PC-3 (cell line): ENCODE results near the gene NEK11. TPM values are rescaled to one million over a fixed set of nuclear protein-coding genes. Genes with fewer than 3 reads are reported as not detected.

ENCODE experiments used
- ATAC-seq: fragments of 200-7000 bp; cut with Tn5 transposase; 2 replicates; pipeline ENCODE4 v1.9.1; 2020; ENCODE audit warnings: mild to moderate bottlenecking, moderate library complexity
- BruUV-seq: library from RNA; stranded (reverse); fragments of 400-500 nt; replicated peaks from 2 replicates; lab custom pipeline; 2021; lab: Mats Ljungman, UMichigan
- CTCF ChIA-PET: fragments of 300-600 bp; sonication (Branson Sonifier 250); formaldehyde crosslinking; loops from one replicate; lab custom pipeline; 2022; ENCODE audit warnings: antibody characterized with exemption; lab: Charles Lee
- POLR2A ChIA-PET: fragments of 300-600 bp; sonication (Branson Sonifier 250); formaldehyde crosslinking; loops from one replicate; lab custom pipeline; 2022; ENCODE audit warnings: antibody characterized with exemption; ENCODE audit not compliant: unreplicated experiment; lab: Charles Lee
- DNase-seq: peaks from one replicate; pipeline ENCODE4 v3.0.0-alpha.2; 2015
- H2AFZ ChIP-seq: fragments of 300-600 bp; sonication (generic); 2 replicates; pipeline ENCODE4 v1.6.0; 2016; ENCODE audit warnings: antibody characterized with exemption, low read length
- H3F3A ChIP-seq: fragments of 300-600 bp; sonication (generic); one replicate; pipeline ENCODE4 v1.6.0; 2017; ENCODE audit warnings: antibody characterized with exemption, low read length, control low read depth, mild to moderate bottlenecking; ENCODE audit not compliant: unreplicated experiment
- H3K27ac ChIP-seq: fragments of 300-600 bp; sonication (generic); 2 replicates; pipeline ENCODE4 v1.5.1; 2016; ENCODE audit warnings: mild to moderate bottlenecking, low read length
- H3K27me3 ChIP-seq: fragments of 300-600 bp; sonication (generic); 2 replicates; pipeline ENCODE4 v1.6.1; 2016; ENCODE audit warnings: low read length, mixed read lengths
- H3K36me3 ChIP-seq: fragments of 300-600 bp; sonication (generic); 2 replicates; pipeline ENCODE4 v1.6.1; 2016; ENCODE audit warnings: low read depth, mixed run types, low read length, mixed read lengths
- H3K4me1 ChIP-seq: fragments of 300-600 bp; sonication (generic); 2 replicates; pipeline ENCODE4 v1.5.1; 2016; ENCODE audit warnings: low read length; ENCODE audit not compliant: insufficient read depth
- H3K4me2 ChIP-seq: fragments of 300-600 bp; sonication (generic); 2 replicates; pipeline ENCODE4 v1.6.0; 2016; ENCODE audit warnings: low read length
- H3K4me3 ChIP-seq: fragments of 300-600 bp; sonication (generic); 2 replicates; pipeline ENCODE4 v1.5.1; 2016; ENCODE audit warnings: mild to moderate bottlenecking, low read length, mixed read lengths
- H3K79me2 ChIP-seq: fragments of 300-600 bp; sonication (generic); 2 replicates; pipeline ENCODE4 v1.6.1; 2017; ENCODE audit warnings: low read length, mixed read lengths
- H3K9ac ChIP-seq: fragments of 300-600 bp; sonication (generic); 2 replicates; pipeline ENCODE4 v1.6.0; 2016; ENCODE audit warnings: mild to moderate bottlenecking, low read length
- H3K9me2 ChIP-seq: fragments of 300-600 bp; sonication (generic); replicated peaks from 2 replicates; pipeline ENCODE4 v1.6.1; 2016; ENCODE audit warnings: mixed run types, low read length, mixed read lengths
- H3K9me3 ChIP-seq: fragments of 300-600 bp; sonication (generic); 2 replicates; pipeline ENCODE4 v1.6.1; 2016; ENCODE audit warnings: low read length, mixed read lengths
- H4K20me1 ChIP-seq: fragments of 300-600 bp; sonication (generic); 2 replicates; pipeline ENCODE4 v1.6.1; 2016; ENCODE audit warnings: low read length, mixed read lengths
- EZH2 ChIP-seq: fragments of 300-600 bp; sonication (generic); IDR thresholded peaks from one replicate; pipeline ENCODE4 v1.6.1; 2017; ENCODE audit warnings: antibody characterized with exemption, mild to moderate bottlenecking, low read length; ENCODE audit not compliant: unreplicated experiment
- EZH2phosphoT487 ChIP-seq: fragments of 300-600 bp; sonication (generic); IDR thresholded peaks from 2 replicates; pipeline ENCODE4 v1.6.1; 2018; ENCODE audit warnings: mild to moderate bottlenecking, antibody characterized with exemption, low read length, borderline replicate concordance
- intact Hi-C: fragments of 100-400 bp; cut with micrococcal nuclease; formaldehyde crosslinking; loops from 2 replicates; pipeline ENCODE4 v1.9.0; 2023
- total RNA-seq: library from RNA; depleted of rRNA; stranded (reverse); fragments of >200 nt; gene quantifications from 2 replicates; pipeline ENCODE4 v1.2.3, GENCODE V29; 2014
- TF ChIP-seq, protein P1 (sequence below): fragments of 300-600 bp; sonication (generic); conservative IDR thresholded peaks from 2 replicates; pipeline ENCODE4 v1.5.1; 2017; ENCODE audit warnings: antibody characterized with exemption, low read depth, mild to moderate bottlenecking, low read length

Gene NEK11
- total RNA-seq, 1 experiment from 2014 or later, result 3.1 TPM

DNA sequence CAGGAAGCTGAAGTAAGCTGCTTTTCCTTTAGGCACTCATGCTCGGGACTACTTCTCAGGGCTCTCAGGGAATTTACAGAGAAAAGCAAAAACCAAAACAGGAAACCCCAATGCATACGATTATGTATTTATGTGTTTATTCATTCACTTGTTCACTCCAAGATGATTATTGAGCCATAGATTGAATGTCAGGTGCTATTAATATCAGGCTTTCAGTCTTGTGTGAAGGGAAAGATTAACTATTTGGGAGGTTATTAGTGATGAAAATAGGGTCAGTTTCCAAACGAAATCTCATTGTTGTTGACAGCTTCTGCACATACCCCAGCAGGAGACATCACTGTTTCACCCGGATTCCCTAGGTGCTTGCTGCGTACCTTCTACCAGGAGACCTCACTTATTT is 135.8 kb downstream of the NEK11 start:
- no peaks in the 10 kb centered on the region for H3K9me2 ChIP-seq
- no peak overlapping the region for H3K9ac ChIP-seq
- intact Hi-C loops, result no loop called here
- no peak overlapping the region for H3K4me3 ChIP-seq
- H2AFZ ChIP-seq, result no peak overlapping the region
- H3K9me3 ChIP-seq, result no peaks in the 10 kb centered on the region
- CTCF ChIA-PET, result no interaction called here
- H4K20me1 ChIP-seq, result no peaks in the 10 kb centered on the region
- no peaks in the 10 kb centered on the region for H3F3A ChIP-seq
- BruUV-seq, result no TSS peak
- POLR2A ChIA-PET, result no interaction called here
- ATAC-seq, result no peak
- H3K79me2 ChIP-seq, result no peaks in the 10 kb centered on the region
- no peak overlapping the region for H3K4me2 ChIP-seq
- no peak for TF ChIP-seq EZH2
- TF ChIP-seq, protein P1, sequence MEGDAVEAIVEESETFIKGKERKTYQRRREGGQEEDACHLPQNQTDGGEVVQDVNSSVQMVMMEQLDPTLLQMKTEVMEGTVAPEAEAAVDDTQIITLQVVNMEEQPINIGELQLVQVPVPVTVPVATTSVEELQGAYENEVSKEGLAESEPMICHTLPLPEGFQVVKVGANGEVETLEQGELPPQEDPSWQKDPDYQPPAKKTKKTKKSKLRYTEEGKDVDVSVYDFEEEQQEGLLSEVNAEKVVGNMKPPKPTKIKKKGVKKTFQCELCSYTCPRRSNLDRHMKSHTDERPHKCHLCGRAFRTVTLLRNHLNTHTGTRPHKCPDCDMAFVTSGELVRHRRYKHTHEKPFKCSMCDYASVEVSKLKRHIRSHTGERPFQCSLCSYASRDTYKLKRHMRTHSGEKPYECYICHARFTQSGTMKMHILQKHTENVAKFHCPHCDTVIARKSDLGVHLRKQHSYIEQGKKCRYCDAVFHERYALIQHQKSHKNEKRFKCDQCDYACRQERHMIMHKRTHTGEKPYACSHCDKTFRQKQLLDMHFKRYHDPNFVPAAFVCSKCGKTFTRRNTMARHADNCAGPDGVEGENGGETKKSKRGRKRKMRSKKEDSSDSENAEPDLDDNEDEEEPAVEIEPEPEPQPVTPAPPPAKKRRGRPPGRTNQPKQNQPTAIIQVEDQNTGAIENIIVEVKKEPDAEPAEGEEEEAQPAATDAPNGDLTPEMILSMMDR, result no peak
- no peak for TF ChIP-seq EZH2phosphoT487
- no peaks in the 10 kb centered on the region for H3K36me3 ChIP-seq
- H3K27me3 ChIP-seq, result no peaks in the 10 kb centered on the region
- no peak for DNase-seq
- H3K4me1 ChIP-seq, result no peaks in the 10 kb centered on the region
- H3K27ac ChIP-seq, result no peak overlapping the region

DNA sequence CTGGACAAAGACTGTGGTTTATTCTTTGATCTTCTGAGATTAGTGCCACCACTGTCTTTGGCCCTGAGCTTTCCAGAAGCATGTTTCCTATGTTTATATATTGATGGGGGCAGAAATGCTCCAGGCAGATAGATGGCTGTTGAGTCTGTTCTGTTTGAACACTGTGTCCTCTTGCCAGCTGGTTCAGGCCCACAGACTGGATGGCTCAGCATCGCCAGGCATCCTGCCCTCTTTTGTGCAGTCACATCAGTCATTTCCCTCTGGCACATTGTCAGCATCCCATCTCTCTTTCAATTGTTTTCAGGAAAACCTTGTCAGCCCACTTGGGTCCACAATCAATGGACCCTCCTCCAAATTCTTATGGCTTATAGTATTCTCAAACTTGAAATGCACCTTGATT is 141.2 kb downstream of the NEK11 start:
- no peak overlapping the region for H3K4me3 ChIP-seq
- no peaks in the 10 kb centered on the region for H3K9me3 ChIP-seq
- POLR2A ChIA-PET, result no interaction called here
- no peak for DNase-seq
- no peak overlapping the region for H3K27ac ChIP-seq
- no peaks in the 10 kb centered on the region for H3K27me3 ChIP-seq
- H2AFZ ChIP-seq, result no peak overlapping the region
- H3K4me1 ChIP-seq, result no peaks in the 10 kb centered on the region
- no peaks in the 10 kb centered on the region for H3K9me2 ChIP-seq
- H3K79me2 ChIP-seq, result no peaks in the 10 kb centered on the region
- H4K20me1 ChIP-seq, result no peaks in the 10 kb centered on the region
- H3K4me2 ChIP-seq, result no peak overlapping the region
- no peaks in the 10 kb centered on the region for H3K36me3 ChIP-seq
- no TSS peak for BruUV-seq
- no peak overlapping the region for H3K9ac ChIP-seq
- TF ChIP-seq EZH2phosphoT487 (no peak), EZH2 (no peak)
- TF ChIP-seq, protein P1, result no peak
- intact Hi-C loops, result no loop called here
- CTCF ChIA-PET, result no interaction called here
- ATAC-seq, result no peak
- no peaks in the 10 kb centered on the region for H3F3A ChIP-seq

DNA sequence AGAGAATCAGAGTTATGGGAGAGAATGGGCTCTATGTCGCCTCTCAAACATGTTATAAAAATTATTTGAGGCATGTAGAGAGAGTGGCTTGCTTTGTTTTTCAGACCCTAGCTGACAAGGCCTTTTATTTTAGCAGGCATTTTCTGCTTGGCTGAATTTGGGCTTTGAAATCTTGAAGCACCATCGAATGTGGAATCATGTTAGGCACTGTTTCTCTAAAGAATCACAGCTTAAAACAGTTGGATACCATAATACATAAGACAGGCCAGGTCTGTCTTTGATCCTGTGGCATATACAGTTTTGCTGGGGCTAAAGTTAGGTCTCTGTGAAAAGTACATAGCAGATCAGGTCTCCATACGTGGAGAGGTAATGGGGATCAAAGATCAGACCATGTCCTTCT is 142.7 kb downstream of the NEK11 start:
- Histone ChIP-seq H3K9me2 (no peaks in the 10 kb centered on the region), H3K4me2 (no peak overlapping the region), H3K9ac (no peak overlapping the region), H3K36me3 (no peaks in the 10 kb centered on the region), H3K79me2 (no peaks in the 10 kb centered on the region), H3K9me3 (no peaks in the 10 kb centered on the region), H3K27ac (no peak overlapping the region), H3K27me3 (no peaks in the 10 kb centered on the region), H3K4me1 (no peaks in the 10 kb centered on the region), H2AFZ (no peak overlapping the region), H3K4me3 (no peak overlapping the region), H3F3A (no peaks in the 10 kb centered on the region), H4K20me1 (no peaks in the 10 kb centered on the region)
- DNase-seq (no peak), ATAC-seq (no peak)
- ChIA-PET POLR2A (no interaction called here), CTCF (no interaction called here)
- BruUV-seq, result no TSS peak
- intact Hi-C loops, result no loop called here
- TF ChIP-seq, protein P1, result no peak
- no peak for TF ChIP-seq EZH2phosphoT487
- no peak for TF ChIP-seq EZH2
